AG20443 (cell line): Measurements from ENCODE around the gene LCTL.
"Not testable (repeated sequence)": the region's sequence is repeated elsewhere in the genome, so short reads cannot be mapped to it uniquely, and the experiment has no call there.

Source experiments
- DNase-seq: peaks from one replicate; pipeline ENCODE4 v3.0.0; 2012; ENCODE audit warnings: low spot score, mixed read lengths

LCTL gene

GRCh38 chr15:66591322-66591862 is 25.6 kb upstream of the LCTL start:
- DNase-seq, result no peak

- no peak for DNase-seq
Observed at GRCh38 chr15:66590435-66590834, 24.6 kb upstream of the LCTL start.

- not testable (repeated sequence) for DNase-seq
Observed at GRCh38 chr15:66589429-66589828, 23.6 kb upstream of the LCTL start.

GRCh38 chr15:66588971-66589370 is 23.2 kb upstream of the LCTL start:
- DNase-seq, result no peak

- no peak for DNase-seq
Observed at GRCh38 chr15:66588537-66588936, 22.7 kb upstream of the LCTL start.

GRCh38 chr15:66587749-66588148 is 22.0 kb upstream of the LCTL start:
- DNase-seq, result no peak

- no peak for DNase-seq
Observed at GRCh38 chr15:66587020-66587419, 21.2 kb upstream of the LCTL start.

GRCh38 chr15:66586155-66586976 is 20.6 kb upstream of the LCTL start:
- no peak for DNase-seq

- DNase-seq, result no peak
Observed at GRCh38 chr15:66581972-66582537, 16.3 kb upstream of the LCTL start.

- DNase-seq, result peak; percentile 52
Observed at GRCh38 chr15:66580643-66581042, 14.8 kb upstream of the LCTL start.

- DNase-seq, result no peak
Observed at GRCh38 chr15:66578286-66578875, 12.6 kb upstream of the LCTL start.

GRCh38 chr15:66574596-66574950 is 8.8 kb upstream of the LCTL start:
- DNase-seq, result no peak

- DNase-seq, result peak; percentile 88
Observed at GRCh38 chr15:66573719-66574595, 8.2 kb upstream of the LCTL start.

GRCh38 chr15:66573348-66573718 is 7.5 kb upstream of the LCTL start:
- no peak for DNase-seq

GRCh38 chr15:66572146-66572545 is 6.3 kb upstream of the LCTL start:
- DNase-seq, result no peak

- DNase-seq, result no peak
Observed at GRCh38 chr15:66570842-66571478, 5.2 kb upstream of the LCTL start.

- no peak for DNase-seq
Observed at GRCh38 chr15:66570327-66570726, 4.5 kb upstream of the LCTL start.

GRCh38 chr15:66569461-66570137 is 3.8 kb upstream of the LCTL start:
- no peak for DNase-seq

GRCh38 chr15:66567897-66568296 is 2.1 kb upstream of the LCTL start:
- no peak for DNase-seq

GRCh38 chr15:66566963-66567531 is 1.2 kb upstream of the LCTL start:
- peak; percentile 84 for DNase-seq

GRCh38 chr15:66565141-66565641 is 607 bp downstream of the LCTL start:
- DNase-seq, result no peak
